ENCODE data around the gene TCEAL7.

TCEAL7 gene

DNA sequence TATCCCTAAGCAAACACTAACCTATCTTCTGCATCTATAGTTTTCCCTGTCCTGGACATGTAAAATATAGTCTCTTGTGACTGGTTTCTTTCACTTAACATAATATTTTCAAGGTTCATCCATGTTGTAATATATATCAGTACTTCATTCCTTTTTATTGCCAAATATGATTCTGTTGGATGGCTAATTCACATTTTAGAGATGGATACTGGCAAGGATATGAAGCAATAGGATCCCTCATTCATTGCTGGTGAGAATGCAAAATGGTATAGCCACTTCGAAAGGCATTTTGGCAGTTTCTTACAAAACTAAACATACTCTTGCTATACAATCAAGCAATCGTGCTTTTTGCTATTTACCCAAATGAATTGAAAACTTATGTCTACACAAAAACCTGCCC, 33.0 kb downstream of the TCEAL7 start:
- in situ Hi-C loops (cut with MboI; ENCODE audit: low sequenced_read_pairs, unreplicated experiment), result no loop called here
- TF ChIP-seq, protein P1, sequence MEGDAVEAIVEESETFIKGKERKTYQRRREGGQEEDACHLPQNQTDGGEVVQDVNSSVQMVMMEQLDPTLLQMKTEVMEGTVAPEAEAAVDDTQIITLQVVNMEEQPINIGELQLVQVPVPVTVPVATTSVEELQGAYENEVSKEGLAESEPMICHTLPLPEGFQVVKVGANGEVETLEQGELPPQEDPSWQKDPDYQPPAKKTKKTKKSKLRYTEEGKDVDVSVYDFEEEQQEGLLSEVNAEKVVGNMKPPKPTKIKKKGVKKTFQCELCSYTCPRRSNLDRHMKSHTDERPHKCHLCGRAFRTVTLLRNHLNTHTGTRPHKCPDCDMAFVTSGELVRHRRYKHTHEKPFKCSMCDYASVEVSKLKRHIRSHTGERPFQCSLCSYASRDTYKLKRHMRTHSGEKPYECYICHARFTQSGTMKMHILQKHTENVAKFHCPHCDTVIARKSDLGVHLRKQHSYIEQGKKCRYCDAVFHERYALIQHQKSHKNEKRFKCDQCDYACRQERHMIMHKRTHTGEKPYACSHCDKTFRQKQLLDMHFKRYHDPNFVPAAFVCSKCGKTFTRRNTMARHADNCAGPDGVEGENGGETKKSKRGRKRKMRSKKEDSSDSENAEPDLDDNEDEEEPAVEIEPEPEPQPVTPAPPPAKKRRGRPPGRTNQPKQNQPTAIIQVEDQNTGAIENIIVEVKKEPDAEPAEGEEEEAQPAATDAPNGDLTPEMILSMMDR (IDR thresholded peaks at IDR 0.05; ENCODE audit: borderline replicate concordance, control extremely low read depth, extremely low read depth, insufficient read depth, missing control alignments), result no peak
- DNase-seq (ENCODE audit: low spot score), result no peak

- TF ChIP-seq, protein P1 (IDR thresholded peaks at IDR 0.05; ENCODE audit: borderline replicate concordance, control extremely low read depth, extremely low read depth, insufficient read depth, missing control alignments), result no peak
- in situ Hi-C loops (cut with MboI; ENCODE audit: low sequenced_read_pairs, unreplicated experiment), result no loop called here
- DNase-seq (ENCODE audit: low spot score), result no peak
These were observed 37.5 kb downstream of the TCEAL7 start for GRCh38 chrX:103367502-103367901.

DNA sequence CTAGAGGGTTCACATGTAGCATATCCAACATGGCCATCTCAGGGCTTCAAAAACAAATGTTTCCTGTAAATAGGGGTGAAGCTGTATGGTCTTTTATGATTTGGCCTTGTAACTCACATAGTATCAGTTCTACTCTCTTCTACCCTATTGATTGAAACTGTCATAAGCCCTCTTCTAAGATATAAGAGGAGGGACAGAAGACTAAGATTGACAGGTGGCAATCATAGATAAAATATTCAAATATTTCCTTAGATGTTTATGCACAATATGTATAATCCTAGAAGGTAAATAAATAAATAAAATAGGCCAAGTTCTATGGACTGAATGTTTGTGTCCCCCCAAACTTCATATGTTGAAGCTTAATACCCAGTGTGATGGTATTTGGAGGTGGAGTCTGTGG, 39.4 kb downstream of the TCEAL7 start:
- TF ChIP-seq, protein P1 (IDR thresholded peaks at IDR 0.05; ENCODE audit: borderline replicate concordance, control extremely low read depth, extremely low read depth, insufficient read depth, missing control alignments), result no peak
- in situ Hi-C loops (cut with MboI; ENCODE audit: low sequenced_read_pairs, unreplicated experiment), result no loop called here
- DNase-seq (ENCODE audit: low spot score), result no peak

DNA sequence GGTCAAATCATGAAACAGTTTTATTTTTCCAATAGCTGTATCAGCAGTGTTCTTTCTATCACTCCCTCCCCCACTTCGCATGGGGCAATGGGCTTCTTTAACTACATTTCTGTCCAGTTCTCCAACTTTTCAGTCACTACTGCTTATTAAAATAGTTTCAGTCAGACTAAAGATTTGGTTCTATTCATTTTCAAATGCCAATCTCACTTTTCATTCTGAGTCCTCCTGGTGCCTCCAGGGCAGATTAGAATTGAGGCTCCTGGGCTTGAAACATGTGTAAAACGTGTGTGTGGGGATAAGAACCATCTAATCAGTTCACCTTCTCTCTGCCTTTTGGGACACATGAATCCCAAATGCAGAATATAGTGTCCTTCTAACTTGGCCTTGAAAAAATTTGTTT, 42.8 kb downstream of the TCEAL7 start:
- no peak for DNase-seq (ENCODE audit: low spot score)
- in situ Hi-C loops (cut with MboI; ENCODE audit: low sequenced_read_pairs, unreplicated experiment), result no loop called here
- TF ChIP-seq, protein P1 (IDR thresholded peaks at IDR 0.05; ENCODE audit: borderline replicate concordance, control extremely low read depth, extremely low read depth, insufficient read depth, missing control alignments), result no peak

DNA sequence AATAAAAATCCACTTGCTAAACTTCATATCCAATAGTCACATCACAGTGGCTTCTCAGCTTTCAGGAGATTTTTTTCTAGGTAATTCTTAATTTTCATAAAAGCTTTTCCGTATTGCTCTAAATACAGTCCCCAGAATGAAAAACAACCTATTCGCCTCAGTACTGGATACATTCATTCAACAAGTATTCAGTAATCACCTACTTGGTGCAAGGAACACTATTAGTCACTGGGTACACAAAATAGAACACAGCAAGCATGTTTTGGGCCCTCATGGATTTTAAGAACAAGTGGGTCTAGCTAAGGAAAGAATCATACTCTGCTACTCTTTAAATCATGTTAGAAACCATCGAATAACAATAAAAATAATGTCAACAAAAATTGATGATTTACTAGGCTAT, 43.5 kb downstream of the TCEAL7 start:
- in situ Hi-C loops (cut with MboI; ENCODE audit: low sequenced_read_pairs, unreplicated experiment), result no loop called here
- TF ChIP-seq, protein P1 (IDR thresholded peaks at IDR 0.05; ENCODE audit: borderline replicate concordance, control extremely low read depth, extremely low read depth, insufficient read depth, missing control alignments), result no peak
- no peak for DNase-seq (ENCODE audit: low spot score)

GRCh38 chrX:103376118-103376978, 46.3 kb downstream of the TCEAL7 start, which contains the start of gene BEX3:
BEX3 (plus strand) TSS chrX:103376538; CDS start chrX:103377522, 984 bp downstream.
- TF ChIP-seq, protein P1 (IDR thresholded peaks at IDR 0.05; ENCODE audit: borderline replicate concordance, control extremely low read depth, extremely low read depth, insufficient read depth, missing control alignments), result no peak
- in situ Hi-C loops (cut with MboI; ENCODE audit: low sequenced_read_pairs, unreplicated experiment), result no loop called here
- DNase-seq (ENCODE audit: low spot score), result peak; percentile 27
